Midbrain (tissue), 1 donor: ENCODE measurements around the gene MKRN2.
"Not testable (repeated sequence)": the region's sequence is repeated elsewhere in the genome, so short reads cannot be mapped to it uniquely, and the experiment has no call there.

ENCODE experiments used
- DNase-seq: peaks from one replicate; lab custom pipeline; 2025; lab: John Stamatoyannopoulos, UW

MKRN2 gene

GRCh38 chr3:12588039-12589009 is 31.4 kb downstream of the MKRN2 start:
- DNase-seq: no peak

GRCh38 chr3:12590096-12590495 is 33.2 kb downstream of the MKRN2 start:
- DNase-seq: no peak

GRCh38 chr3:12591456-12591855 is 34.6 kb downstream of the MKRN2 start:
- no peak for DNase-seq

- DNase-seq: no peak
Measured at GRCh38 chr3:12591997-12592715, 35.3 kb downstream of the MKRN2 start.

GRCh38 chr3:12593473-12593872 is 36.6 kb downstream of the MKRN2 start:
- no peak for DNase-seq

GRCh38 chr3:12598890-12599289 is 42.0 kb downstream of the MKRN2 start:
- DNase-seq: no peak

GRCh38 chr3:12601072-12601471 is 44.2 kb downstream of the MKRN2 start:
- no peak for DNase-seq

- no peak for DNase-seq
Measured at GRCh38 chr3:12603969-12604368, 47.1 kb downstream of the MKRN2 start.

GRCh38 chr3:12608376-12608775 is 51.5 kb downstream of the MKRN2 start:
- no peak for DNase-seq

GRCh38 chr3:12611117-12611516 is 54.2 kb downstream of the MKRN2 start:
- DNase-seq: no peak

- DNase-seq: no peak
Measured at GRCh38 chr3:12612514-12613226, 55.8 kb downstream of the MKRN2 start.

GRCh38 chr3:12613250-12613649 is 56.4 kb downstream of the MKRN2 start:
- DNase-seq: no peak

- DNase-seq: no peak
Measured at GRCh38 chr3:12615266-12615665, 58.4 kb downstream of the MKRN2 start.

- peak; percentile 4 for DNase-seq
Measured at GRCh38 chr3:12618426-12618825, 61.5 kb downstream of the MKRN2 start.

GRCh38 chr3:12620305-12620704 is 63.4 kb downstream of the MKRN2 start:
- DNase-seq: no peak

- no peak for DNase-seq
Measured at GRCh38 chr3:12620729-12621128, 63.8 kb downstream of the MKRN2 start.

- no peak for DNase-seq
Measured at GRCh38 chr3:12622335-12622734, 65.4 kb downstream of the MKRN2 start.

- no peak for DNase-seq
Measured at GRCh38 chr3:12624056-12624455, 67.2 kb downstream of the MKRN2 start.

- DNase-seq: not testable (repeated sequence)
Measured at GRCh38 chr3:12624964-12625363, 68.1 kb downstream of the MKRN2 start.

GRCh38 chr3:12627370-12627769 is 70.5 kb downstream of the MKRN2 start:
- DNase-seq: no peak

GRCh38 chr3:12628813-12629212 is 71.9 kb downstream of the MKRN2 start:
- DNase-seq: no peak

GRCh38 chr3:12629560-12629959 is 72.7 kb downstream of the MKRN2 start:
- DNase-seq: no peak
